ENCODE measurements around the gene NT5DC3. TPM values are rescaled to one million over a fixed set of nuclear protein-coding genes. Genes with fewer than 3 reads are reported as not detected.

The NT5DC3 gene
- total RNA-seq, 2 donors from 2014 or later = 6.7 to 7.4 TPM

GRCh38 chr12:103779410-103780092 is 61.5 kb downstream of the NT5DC3 start:
- Mint-ChIP-seq H3K27me3 (no peaks in the 10 kb centered on the region), H3K9me3 (no peaks in the 10 kb centered on the region), H3K4me1 (peaks cover 4% of the 10 kb centered on the region), H3K27ac (no peak overlapping the region), H3K4me3 (no peak overlapping the region), H3K36me3 (ENCODE audit: low read depth) (peaks cover 72% of the 10 kb centered on the region)
- no peak for ATAC-seq (replicated peaks)

- Mint-ChIP-seq H3K4me1 (peaks cover 4% of the 10 kb centered on the region), H3K4me3 (no peak overlapping the region), H3K36me3 (ENCODE audit: low read depth) (peaks cover 65% of the 10 kb centered on the region), H3K9me3 (no peaks in the 10 kb centered on the region), H3K27ac (no peak overlapping the region), H3K27me3 (no peaks in the 10 kb centered on the region)
- ATAC-seq (replicated peaks) = no peak
These were observed 62.3 kb downstream of the NT5DC3 start for GRCh38 chr12:103778781-103779180.

- no peak for ATAC-seq (replicated peaks)
- Mint-ChIP-seq H3K36me3 (ENCODE audit: low read depth) (peaks cover 40% of the 10 kb centered on the region), H3K27me3 (no peaks in the 10 kb centered on the region), H3K9me3 (no peaks in the 10 kb centered on the region), H3K4me1 (peaks cover 4% of the 10 kb centered on the region), H3K4me3 (no peak overlapping the region), H3K27ac (no peak overlapping the region)
These were observed 66.0 kb downstream of the NT5DC3 start for GRCh38 chr12:103774977-103775560.

GRCh38 chr12:103773109-103773910 is 67.7 kb downstream of the NT5DC3 start:
- no peaks in the 10 kb centered on the region for H3K27me3 Mint-ChIP-seq
- H3K9me3 Mint-ChIP-seq = no peaks in the 10 kb centered on the region
- H3K4me3 Mint-ChIP-seq = no peak overlapping the region
- H3K4me1 Mint-ChIP-seq = no peaks in the 10 kb centered on the region
- no peak for ATAC-seq (replicated peaks)
- H3K27ac Mint-ChIP-seq = no peak overlapping the region
- H3K36me3 Mint-ChIP-seq (ENCODE audit: low read depth) = peaks cover 23% of the 10 kb centered on the region

- ATAC-seq (replicated peaks) = no peak
- no peaks in the 10 kb centered on the region for H3K4me1 Mint-ChIP-seq
- no peak overlapping the region for H3K4me3 Mint-ChIP-seq
- H3K27me3 Mint-ChIP-seq = no peaks in the 10 kb centered on the region
- H3K27ac Mint-ChIP-seq = no peak overlapping the region
- H3K9me3 Mint-ChIP-seq = no peaks in the 10 kb centered on the region
- H3K36me3 Mint-ChIP-seq (ENCODE audit: low read depth) = peaks cover 18% of the 10 kb centered on the region
These were observed 68.5 kb downstream of the NT5DC3 start for GRCh38 chr12:103772367-103773108.

- no peaks in the 10 kb centered on the region for H3K27me3 Mint-ChIP-seq
- no peak overlapping the region for H3K27ac Mint-ChIP-seq
- H3K4me1 Mint-ChIP-seq = no peaks in the 10 kb centered on the region
- H3K4me3 Mint-ChIP-seq = no peak overlapping the region
- peaks cover 15% of the 10 kb centered on the region for H3K36me3 Mint-ChIP-seq (ENCODE audit: low read depth)
- H3K9me3 Mint-ChIP-seq = no peaks in the 10 kb centered on the region
- no peak for ATAC-seq (replicated peaks)
These were observed 69.6 kb downstream of the NT5DC3 start for GRCh38 chr12:103771466-103771865.

- no peaks in the 10 kb centered on the region for H3K9me3 Mint-ChIP-seq
- no peak overlapping the region for H3K27ac Mint-ChIP-seq
- no peaks in the 10 kb centered on the region for H3K4me1 Mint-ChIP-seq
- no peak for ATAC-seq (replicated peaks)
- H3K27me3 Mint-ChIP-seq = no peaks in the 10 kb centered on the region
- H3K4me3 Mint-ChIP-seq = no peak overlapping the region
- peaks cover 9% of the 10 kb centered on the region for H3K36me3 Mint-ChIP-seq (ENCODE audit: low read depth)
These were observed 71.6 kb downstream of the NT5DC3 start for GRCh38 chr12:103769240-103769945.

- no peak overlapping the region for H3K4me3 Mint-ChIP-seq
- ATAC-seq (replicated peaks) = no peak
- H3K9me3 Mint-ChIP-seq = no peaks in the 10 kb centered on the region
- no peaks in the 10 kb centered on the region for H3K27me3 Mint-ChIP-seq
- no peak overlapping the region for H3K27ac Mint-ChIP-seq
- peaks cover 10% of the 10 kb centered on the region for H3K36me3 Mint-ChIP-seq (ENCODE audit: low read depth)
- no peaks in the 10 kb centered on the region for H3K4me1 Mint-ChIP-seq
These were observed 72.4 kb downstream of the NT5DC3 start for GRCh38 chr12:103768467-103769123.

- no peaks in the 10 kb centered on the region for H3K9me3 Mint-ChIP-seq
- H3K4me1 Mint-ChIP-seq = no peaks in the 10 kb centered on the region
- no peak overlapping the region for H3K27ac Mint-ChIP-seq
- H3K36me3 Mint-ChIP-seq (ENCODE audit: low read depth) = peaks cover 15% of the 10 kb centered on the region
- no peak overlapping the region for H3K4me3 Mint-ChIP-seq
- no peak for ATAC-seq (replicated peaks)
- H3K27me3 Mint-ChIP-seq = no peaks in the 10 kb centered on the region
These were observed 75.0 kb downstream of the NT5DC3 start for GRCh38 chr12:103766028-103766427.

GRCh38 chr12:103765322-103765721 is 75.7 kb downstream of the NT5DC3 start:
- ATAC-seq (replicated peaks) = no peak

GRCh38 chr12:103762473-103762872 is 78.6 kb downstream of the NT5DC3 start:
- no peak for ATAC-seq (replicated peaks)
- Mint-ChIP-seq H3K4me3 (no peak overlapping the region), H3K27me3 (no peaks in the 10 kb centered on the region), H3K9me3 (no peaks in the 10 kb centered on the region), H3K36me3 (ENCODE audit: low read depth) (peaks cover 15% of the 10 kb centered on the region), H3K27ac (no peak overlapping the region), H3K4me1 (no peaks in the 10 kb centered on the region)

More at GRCh38 chr12:103765322-103765721, 75.7 kb downstream of the NT5DC3 start:
- Mint-ChIP-seq H3K4me1 (no peaks in the 10 kb centered on the region), H3K27me3 (no peaks in the 10 kb centered on the region), H3K4me3 (no peak overlapping the region), H3K9me3 (no peaks in the 10 kb centered on the region), H3K36me3 (ENCODE audit: low read depth) (peaks cover 15% of the 10 kb centered on the region), H3K27ac (no peak overlapping the region)

- Mint-ChIP-seq H3K4me1 (no peaks in the 10 kb centered on the region), H3K27ac (no peak overlapping the region), H3K27me3 (no peaks in the 10 kb centered on the region), H3K4me3 (no peak overlapping the region), H3K9me3 (no peaks in the 10 kb centered on the region), H3K36me3 (ENCODE audit: low read depth) (peaks cover 4% of the 10 kb centered on the region)
- no peak for ATAC-seq (replicated peaks)
These were observed 82.5 kb downstream of the NT5DC3 start for GRCh38 chr12:103758310-103759089.

- H3K4me3 Mint-ChIP-seq = no peak overlapping the region
- no peaks in the 10 kb centered on the region for H3K4me1 Mint-ChIP-seq
- no peaks in the 10 kb centered on the region for H3K9me3 Mint-ChIP-seq
- no peaks in the 10 kb centered on the region for H3K27me3 Mint-ChIP-seq
- no peaks in the 10 kb centered on the region for H3K36me3 Mint-ChIP-seq (ENCODE audit: low read depth)
- H3K27ac Mint-ChIP-seq = no peak overlapping the region
- no peak for ATAC-seq (replicated peaks)
These were observed 83.8 kb downstream of the NT5DC3 start for GRCh38 chr12:103757248-103757647.
